NCI-H748 treated with DMSO at 0.1 percent for 48 hours (cell line): Measurements from ENCODE around the gene AMH.

Experiments used
- DNase-seq: peaks from one replicate; lab custom pipeline; 2025; lab: John Stamatoyannopoulos, UW

Gene AMH

GRCh38 chr19:2249880-2250765 lies 1.0 kb downstream of the AMH start:
- DNase-seq, result no peak

GRCh38 chr19:2250766-2251105 lies 1.6 kb downstream of the AMH start:
- no peak for DNase-seq

DNA sequence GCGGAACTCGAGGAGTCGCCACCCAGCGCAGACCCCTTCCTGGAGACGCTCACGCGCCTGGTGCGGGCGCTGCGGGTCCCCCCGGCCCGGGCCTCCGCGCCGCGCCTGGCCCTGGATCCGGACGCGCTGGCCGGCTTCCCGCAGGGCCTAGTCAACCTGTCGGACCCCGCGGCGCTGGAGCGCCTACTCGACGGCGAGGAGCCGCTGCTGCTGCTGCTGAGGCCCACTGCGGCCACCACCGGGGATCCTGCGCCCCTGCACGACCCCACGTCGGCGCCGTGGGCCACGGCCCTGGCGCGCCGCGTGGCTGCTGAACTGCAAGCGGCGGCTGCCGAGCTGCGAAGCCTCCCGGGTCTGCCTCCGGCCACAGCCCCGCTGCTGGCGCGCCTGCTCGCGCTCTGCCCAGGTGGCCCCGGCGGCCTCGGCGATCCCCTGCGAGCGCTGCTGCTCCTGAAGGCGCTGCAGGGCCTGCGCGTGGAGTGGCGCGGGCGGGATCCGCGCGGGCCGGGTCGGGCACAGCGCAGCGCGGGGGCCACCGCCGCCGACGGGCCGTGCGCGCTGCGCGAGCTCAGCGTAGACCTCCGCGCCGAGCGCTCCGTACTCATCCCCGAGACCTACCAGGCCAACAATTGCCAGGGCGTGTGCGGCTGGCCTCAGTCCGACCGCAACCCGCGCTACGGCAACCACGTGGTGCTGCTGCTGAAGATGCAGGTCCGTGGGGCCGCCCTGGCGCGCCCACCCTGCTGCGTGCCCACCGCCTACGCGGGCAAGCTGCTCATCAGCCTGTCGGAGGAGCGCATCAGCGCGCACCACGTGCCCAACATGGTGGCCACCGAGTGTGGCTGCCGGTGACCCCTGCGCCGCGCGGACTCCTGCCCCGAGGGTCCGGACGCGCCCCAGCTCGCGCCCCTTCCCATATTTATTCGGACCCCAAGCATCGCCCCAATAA lies 2.3 kb downstream of the AMH start:
- no peak for DNase-seq

DNA sequence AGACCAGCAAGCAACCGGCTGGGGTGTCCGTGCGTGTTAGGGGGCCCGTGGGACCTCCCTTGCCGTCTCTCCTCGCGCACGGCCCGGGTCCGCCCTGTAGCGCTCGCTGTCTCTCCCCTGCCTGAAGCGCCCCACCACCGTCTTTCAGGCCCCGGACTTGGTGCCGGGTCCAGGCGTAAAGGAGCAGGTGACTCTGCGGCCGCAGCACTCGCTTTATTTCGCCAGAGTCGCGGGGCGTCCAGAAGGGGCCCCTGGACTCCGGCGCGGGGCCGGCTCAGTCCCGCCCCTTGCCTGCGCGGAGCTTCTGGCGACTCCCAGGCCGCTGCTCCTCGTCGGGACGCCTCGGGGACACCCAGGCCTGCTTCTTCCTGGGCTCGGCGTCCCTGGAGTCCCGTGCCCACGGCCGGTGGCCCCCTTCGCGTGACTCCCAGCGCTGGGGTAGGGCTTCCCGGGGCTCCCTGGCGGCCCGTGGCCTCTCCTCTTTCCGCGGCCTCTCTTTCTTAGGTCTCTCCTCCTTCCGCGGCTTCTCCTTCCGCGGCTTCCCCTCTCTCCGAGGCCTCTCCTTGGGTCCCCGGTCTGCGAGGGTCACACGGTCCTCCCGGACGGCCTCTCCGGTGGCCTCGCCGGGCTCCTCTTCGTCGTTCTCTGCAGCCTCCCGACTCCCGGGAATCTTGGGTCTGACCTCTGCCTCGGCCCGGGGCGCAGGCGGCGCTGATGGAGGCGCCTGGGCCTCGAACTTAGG lies 3.1 kb downstream of the AMH start:
- DNase-seq, result no peak

- DNase-seq, result no peak
These were observed 3.6 kb downstream of the AMH start for GRCh38 chr19:2252797-2253105.

DNA sequence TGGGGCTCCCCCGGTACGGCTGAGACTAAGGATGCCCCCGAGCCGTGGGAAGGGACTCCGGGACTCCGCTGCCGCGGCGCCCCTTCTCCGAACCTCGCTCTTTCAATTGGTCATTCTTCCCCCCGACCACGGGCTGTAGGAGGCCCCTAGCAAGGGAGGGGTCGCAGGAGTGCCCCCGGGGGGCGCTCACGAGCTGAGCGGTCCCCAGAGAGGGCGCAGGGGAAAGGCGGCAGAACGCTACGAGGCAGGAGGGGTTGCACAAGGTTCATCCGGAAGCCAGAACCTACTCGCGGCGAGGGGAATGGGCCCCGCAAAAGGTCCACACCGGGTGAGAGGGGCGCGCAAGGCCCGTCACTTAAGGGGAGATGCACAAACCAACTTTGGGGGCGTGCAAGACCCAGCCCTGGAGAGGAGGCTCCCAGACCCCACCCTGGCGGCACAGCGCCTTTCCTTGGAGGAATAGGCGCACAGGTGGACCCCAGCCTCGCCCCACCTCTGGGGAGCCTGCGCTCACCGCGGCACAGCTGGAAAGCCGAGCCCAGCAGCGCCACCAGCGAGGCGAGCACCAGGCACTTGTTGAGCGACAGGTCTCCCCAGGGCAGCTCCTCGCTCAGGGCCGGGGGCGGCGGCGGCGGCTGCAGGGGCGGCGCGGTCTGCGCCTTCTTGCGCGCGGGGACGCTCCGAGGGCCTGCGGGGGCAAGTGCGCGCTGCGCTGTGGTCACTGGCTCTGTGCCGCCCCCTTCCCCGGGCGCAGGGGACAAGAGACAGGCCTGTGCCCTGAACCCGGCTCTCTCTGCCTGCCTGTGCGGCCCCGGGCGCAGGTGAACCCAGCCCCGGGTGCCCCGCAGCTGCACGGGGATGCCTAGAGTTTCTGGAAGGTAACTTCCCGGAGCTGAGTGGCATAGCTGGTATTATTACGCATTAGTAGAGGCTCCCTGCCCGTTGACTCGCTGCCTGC lies 4.3 kb downstream of the AMH start:
- DNase-seq, result no peak

- DNase-seq, result no peak
These were observed 5.1 kb downstream of the AMH start for GRCh38 chr19:2254064-2254872.

GRCh38 chr19:2255112-2255845 lies 6.2 kb downstream of the AMH start:
- DNase-seq, result no peak

DNA sequence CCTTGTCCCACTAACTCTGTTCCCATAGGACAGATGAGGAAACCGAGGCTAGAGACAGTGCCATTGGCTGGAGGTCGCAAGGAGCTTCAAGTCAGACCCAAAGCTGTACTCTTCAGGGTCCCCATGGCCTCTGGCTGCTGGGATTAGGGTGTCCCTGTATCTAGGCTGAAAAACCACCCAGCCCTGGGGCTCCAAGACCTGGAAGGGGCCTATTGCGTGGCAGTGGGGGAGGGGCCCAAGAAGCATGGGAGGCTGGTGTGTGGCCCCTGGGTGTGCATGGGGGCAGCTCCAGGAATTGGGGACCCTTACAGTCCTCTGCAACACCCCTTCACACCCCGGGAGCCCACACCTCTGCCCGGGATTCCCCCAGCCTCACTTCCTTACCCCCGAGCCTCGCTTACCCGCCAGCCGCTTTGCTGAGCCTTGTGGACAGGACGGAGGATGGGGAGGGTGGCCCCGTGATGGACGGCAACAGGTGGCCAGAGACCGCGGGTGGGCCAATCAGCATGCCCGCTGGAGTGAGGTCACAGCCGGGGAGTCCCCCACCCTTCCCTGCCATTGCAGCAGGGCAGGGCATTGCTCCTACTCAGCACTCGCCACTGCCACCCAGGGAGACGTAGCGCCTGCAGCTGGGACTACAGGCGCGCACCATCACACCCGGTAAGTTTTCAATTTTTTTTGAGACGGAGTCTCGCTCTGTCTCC lies 7.0 kb downstream of the AMH start, which contains the start of gene JSRP1:
JSRP1 (minus strand) TSS at position 436 of the 704 bp plus-strand sequence. CDS start 1,103 bp downstream, outside the sequence.
- no peak for DNase-seq

DNA sequence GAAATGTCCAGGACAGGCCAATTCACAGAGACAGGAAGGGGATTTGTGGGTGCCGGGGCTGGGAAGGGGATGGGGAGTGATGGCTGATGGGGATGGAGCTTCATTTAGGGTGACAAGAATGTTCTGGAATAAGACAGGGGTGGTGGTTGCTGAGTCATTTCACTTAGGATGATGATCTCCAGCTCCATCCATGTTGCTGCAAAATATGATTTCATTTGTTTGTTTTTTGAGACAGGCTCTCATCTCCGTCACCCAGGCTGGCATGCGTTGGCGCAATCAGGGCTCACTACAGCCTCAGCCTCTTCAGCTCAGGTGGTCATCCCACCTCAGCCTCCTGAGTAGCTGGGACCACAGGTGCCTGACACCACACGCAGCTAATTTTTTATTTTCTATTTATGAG lies 10.2 kb downstream of the AMH start:
- no peak for DNase-seq

DNA sequence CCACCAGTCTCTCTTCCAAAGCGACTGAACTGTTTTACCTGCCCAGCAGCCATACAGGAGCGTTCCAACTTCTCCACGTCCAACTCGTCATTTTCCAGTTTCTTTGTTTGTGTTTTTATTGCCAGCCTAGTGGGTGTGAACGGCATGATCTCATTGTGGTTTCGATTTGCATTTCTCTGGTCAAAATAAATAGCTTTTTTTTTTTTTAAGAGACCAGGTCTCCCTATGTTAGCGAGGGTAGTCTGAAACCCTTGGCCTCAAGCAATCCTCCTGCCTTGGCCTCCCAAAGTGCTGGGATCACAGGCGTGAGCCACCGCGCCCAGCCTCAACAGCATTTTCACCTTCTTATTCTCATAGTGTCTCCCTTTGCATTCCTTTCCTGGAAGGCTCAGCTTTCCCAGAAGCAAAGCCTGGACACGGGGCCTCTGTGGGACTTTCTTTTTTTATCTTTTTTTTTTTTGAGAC lies 11.2 kb downstream of the AMH start:
- no peak for DNase-seq

- no peak for DNase-seq
These were observed 12.5 kb downstream of the AMH start for GRCh38 chr19:2261438-2262172.

DNA sequence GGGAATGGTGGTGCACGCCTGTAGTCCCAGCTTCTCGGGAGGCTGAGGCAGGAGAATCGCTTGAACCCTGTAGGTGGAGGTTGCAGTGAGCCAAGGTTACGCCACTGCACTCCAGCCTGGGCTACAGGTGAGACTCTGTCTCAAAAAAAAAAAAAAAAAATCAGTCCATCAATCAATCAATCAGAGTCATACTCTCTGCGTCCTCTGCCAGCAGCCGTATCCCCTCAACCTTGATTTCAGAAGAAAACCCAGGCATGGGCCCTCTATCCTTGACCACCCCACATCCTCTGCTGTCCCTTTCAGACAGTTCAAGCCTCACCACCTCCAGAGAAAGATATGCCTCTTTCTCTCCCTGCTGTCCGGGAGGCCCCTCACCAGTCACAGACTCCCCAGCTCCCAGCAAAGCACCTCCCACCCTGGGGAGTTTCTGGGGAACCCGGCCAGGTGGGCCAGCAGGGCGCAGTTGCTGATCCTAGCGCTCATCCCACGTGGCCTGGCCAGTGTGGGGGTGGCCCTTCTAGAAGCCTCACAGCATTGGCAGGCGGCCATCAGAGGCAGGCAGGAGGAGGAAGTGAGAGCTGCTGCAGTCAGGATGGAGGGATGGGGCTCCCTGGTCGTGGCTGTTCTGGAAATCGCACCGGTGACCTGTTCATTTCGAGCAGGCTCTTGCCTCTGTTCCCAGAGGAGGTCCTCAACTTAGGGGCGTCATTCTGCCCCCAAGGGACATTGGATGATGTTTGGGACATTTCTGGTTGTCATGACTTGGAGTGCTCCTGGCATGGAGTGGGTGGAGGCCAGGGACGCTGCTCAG lies 17.3 kb downstream of the AMH start:
- DNase-seq, result no peak

GRCh38 chr19:2268480-2268830 lies 19.3 kb downstream of the AMH start:
- DNase-seq, result no peak

- no peak for DNase-seq
These were observed 19.7 kb downstream of the AMH start for GRCh38 chr19:2268861-2269243.

DNA sequence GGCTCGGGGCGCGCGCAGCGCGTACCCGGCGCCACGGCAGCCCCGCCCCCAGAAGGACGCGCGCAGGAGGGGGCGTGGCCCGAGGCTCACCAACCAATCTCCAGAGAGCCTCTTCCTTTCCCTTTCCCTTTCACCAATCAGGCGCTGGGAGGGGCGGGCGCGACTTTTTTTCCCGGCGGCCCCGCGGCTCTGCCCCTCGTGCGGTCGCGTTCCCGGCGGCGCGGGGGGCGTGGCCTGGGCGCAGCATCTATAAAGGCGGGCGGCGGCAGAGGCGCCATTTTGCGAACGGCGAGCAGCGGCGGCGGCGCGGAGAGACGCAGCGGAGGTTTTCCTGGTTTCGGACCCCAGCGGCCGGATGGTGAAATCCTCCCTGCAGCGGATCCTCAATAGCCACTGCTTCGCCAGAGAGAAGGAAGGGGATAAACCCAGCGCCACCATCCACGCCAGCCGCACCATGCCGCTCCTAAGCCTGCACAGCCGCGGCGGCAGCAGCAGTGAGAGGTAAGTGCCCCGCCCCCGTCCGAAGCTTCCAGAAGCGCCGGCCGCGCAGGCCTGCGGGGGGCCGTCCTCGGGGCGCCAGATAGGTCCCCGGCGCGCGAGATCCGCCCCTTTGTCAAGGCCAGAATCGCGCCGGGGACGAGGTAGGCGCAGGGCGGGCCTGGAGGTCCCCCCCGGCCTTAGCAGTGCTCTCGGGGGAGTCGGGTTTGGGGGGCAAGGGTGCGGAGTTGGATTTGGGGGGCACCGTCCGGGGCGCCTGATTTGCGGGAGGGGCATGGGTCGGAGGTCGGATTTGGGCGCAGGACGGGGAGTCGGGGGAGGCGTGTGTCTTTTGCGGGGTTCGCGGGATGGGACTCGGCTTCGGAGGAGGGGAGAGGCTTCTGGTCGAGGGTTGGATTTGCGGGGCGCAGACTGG lies 20.4 kb downstream of the AMH start:
- peak; percentile 71 for DNase-seq

GRCh38 chr19:2270157-2270422 lies 21.0 kb downstream of the AMH start:
- DNase-seq, result no peak
